ENCODE measurements around the gene GAREM1. TPM values are rescaled to one million over a fixed set of nuclear protein-coding genes. Genes with fewer than 3 reads are reported as not detected.

Gene GAREM1
- total and polyA plus RNA-seq, 2 donors (not counting 1 experiment from before 2014, with no cell fraction given), result 0.92 to 1.5 TPM

DNA sequence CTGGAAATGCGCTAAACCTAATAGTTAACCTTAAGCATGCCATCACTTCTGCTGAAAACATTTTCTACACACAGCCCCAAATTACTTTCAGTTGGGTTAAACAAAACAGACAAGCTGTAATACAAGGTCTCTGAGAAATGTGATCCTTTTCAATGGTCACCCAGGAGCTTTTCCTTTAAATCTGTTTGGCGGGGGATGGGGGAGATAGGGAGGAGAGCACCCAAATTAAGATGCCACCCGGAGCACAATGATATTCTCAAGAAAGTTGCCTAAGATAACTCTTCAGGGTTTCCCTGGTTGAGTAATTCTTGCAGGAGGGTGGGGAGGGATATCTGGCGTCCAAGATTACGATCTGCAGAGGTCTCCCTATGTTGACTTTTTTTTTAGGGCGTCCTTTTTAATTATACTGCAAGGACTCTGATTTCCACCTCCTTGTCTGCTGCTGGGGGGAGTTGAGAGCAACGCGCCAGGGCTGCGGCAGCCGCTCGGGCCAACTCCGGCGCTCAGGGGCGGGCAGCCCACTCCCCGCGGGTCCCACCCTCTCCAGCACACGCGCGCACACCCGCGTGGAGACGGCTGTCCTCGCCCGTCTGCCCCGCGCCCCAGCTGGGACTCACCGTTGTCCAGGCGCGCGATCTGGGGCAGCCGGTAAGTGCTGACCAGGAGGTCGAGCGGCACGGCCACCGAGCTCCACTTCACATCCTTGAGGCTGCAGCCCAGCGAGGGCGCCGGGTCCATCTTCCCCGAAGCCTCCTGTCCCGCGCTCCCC, 807 bp downstream of the GAREM1 start:
- no peak for TF ChIP-seq EZH2 (IDR thresholded peaks at IDR 0.05; ENCODE audit: low read length, missing control alignments)
- TF ChIP-seq, protein P1, sequence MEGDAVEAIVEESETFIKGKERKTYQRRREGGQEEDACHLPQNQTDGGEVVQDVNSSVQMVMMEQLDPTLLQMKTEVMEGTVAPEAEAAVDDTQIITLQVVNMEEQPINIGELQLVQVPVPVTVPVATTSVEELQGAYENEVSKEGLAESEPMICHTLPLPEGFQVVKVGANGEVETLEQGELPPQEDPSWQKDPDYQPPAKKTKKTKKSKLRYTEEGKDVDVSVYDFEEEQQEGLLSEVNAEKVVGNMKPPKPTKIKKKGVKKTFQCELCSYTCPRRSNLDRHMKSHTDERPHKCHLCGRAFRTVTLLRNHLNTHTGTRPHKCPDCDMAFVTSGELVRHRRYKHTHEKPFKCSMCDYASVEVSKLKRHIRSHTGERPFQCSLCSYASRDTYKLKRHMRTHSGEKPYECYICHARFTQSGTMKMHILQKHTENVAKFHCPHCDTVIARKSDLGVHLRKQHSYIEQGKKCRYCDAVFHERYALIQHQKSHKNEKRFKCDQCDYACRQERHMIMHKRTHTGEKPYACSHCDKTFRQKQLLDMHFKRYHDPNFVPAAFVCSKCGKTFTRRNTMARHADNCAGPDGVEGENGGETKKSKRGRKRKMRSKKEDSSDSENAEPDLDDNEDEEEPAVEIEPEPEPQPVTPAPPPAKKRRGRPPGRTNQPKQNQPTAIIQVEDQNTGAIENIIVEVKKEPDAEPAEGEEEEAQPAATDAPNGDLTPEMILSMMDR (conservative IDR thresholded peaks at IDR 0.05 in 1 of 2, IDR thresholded peaks at IDR 0.05 in 1 of 2; ENCODE audit: low read depth in 1 of 2, low read length in 2 of 2), result no peak
- Histone ChIP-seq H3K36me3 (ENCODE audit: control insufficient read depth, insufficient read depth, low read length) (no peaks in the 10 kb centered on the region), H3K9ac (ENCODE audit: insufficient read depth, low read length) (peak overlapping the region; percentile 27), H4K20me1 (ENCODE audit: control insufficient read depth, extremely low read depth, insufficient read depth, low read length) (no peaks in the 10 kb centered on the region), H3K4me3 (replicated peaks in 1 of 4; ENCODE audit: control extremely low read depth in 1 of 4, insufficient read depth in 1 of 4, low read depth in 3 of 4, low read length in 4 of 4) (peak overlapping the region; percentile 64 to 91 (median 68)), H3K79me2 (ENCODE audit: control insufficient read depth, insufficient read depth, low read length) (no peaks in the 10 kb centered on the region), H3K27me3 (ENCODE audit: control insufficient read depth, insufficient read depth, low read length) (no peaks in the 10 kb centered on the region), H3K27ac (ENCODE audit: insufficient read depth, low read length) (peak overlapping the region; percentile 39), H3K4me1 (ENCODE audit: control insufficient read depth, extremely low read depth, insufficient read depth, low read length) (peaks cover 2% of the 10 kb centered on the region), H3K9me3 (ENCODE audit: control insufficient read depth, insufficient read depth, low read depth, low read length) (no peaks in the 10 kb centered on the region), H3K4me2 (ENCODE audit: extremely low read depth, insufficient read depth, low read length) (peak overlapping the region; percentile 89), H2AFZ (ENCODE audit: low read length) (peak overlapping the region; percentile 81)
- peak; percentile 51 to 52 for DNase-seq (ENCODE audit: low read depth in 2 of 2)

DNA sequence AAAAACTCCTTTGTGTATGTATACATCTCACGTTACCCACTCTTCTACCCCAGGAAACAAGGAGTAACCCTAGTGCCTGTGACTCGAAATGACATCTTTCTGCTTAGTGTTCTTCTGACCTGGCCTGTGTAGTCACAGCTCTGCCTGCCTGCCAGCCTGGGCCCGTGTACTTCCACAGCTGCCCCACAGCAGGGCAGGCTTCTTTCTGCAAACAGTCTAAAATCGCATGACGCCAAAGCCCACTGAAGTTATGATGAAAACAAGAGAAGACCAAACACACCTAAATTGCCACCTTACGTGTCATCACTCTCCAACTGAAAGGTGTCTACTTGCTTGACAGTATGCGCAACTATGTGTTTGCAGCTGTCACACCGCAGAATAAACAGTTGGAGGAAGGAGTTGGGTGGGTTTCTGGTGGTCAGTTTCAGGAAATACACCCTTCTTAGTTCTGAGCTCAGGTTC, 1.5 kb downstream of the GAREM1 start:
- TF ChIP-seq EZH2 (IDR thresholded peaks at IDR 0.05; ENCODE audit: low read length, missing control alignments), result no peak
- TF ChIP-seq, protein P1 (conservative IDR thresholded peaks at IDR 0.05 in 1 of 2, IDR thresholded peaks at IDR 0.05 in 1 of 2; ENCODE audit: low read depth in 1 of 2, low read length in 2 of 2), result peak; percentile 11 to 40
- H3K9ac ChIP-seq (ENCODE audit: insufficient read depth, low read length), result no peak overlapping the region
- peak; percentile 32 to 41 for DNase-seq (ENCODE audit: low read depth in 2 of 2)

DNA sequence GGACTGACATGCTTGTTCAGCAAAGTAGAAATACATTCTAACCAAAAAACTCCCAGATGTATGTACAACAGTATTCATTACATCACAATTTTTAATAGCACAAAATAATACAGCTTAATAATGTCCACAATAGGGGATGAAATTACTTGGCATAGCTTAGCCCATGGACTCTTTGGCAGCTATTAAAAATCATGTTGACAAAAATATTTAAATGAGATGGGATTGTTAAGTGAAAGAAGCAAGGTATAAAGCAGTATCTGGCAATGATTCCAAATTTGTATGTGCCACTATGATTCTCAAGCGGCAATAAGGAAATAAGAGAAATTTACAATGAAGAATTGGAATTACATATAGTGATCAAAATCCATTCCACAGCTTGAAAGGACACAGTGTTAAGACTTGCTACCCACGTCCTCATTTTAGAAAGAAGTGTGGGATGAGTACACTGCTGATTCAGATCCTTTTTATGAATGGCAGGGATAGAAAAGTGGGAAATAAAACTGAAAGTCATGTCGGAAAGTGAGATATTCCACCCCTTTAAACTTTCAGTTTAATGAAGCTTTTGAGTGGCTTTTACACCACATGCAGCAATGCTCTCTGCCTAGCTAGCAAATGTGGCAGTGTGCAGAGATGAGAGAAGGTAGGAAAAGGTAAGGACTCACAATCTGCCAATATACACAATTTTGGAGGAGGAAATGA, 2.4 kb downstream of the GAREM1 start:
- Histone ChIP-seq H3K4me2 (ENCODE audit: extremely low read depth, insufficient read depth, low read length) (peak overlapping the region; percentile 13), H3K9ac (ENCODE audit: insufficient read depth, low read length) (no peak overlapping the region), H3K9me3 (ENCODE audit: control insufficient read depth, insufficient read depth, low read depth, low read length) (no peaks in the 10 kb centered on the region), H4K20me1 (ENCODE audit: control insufficient read depth, extremely low read depth, insufficient read depth, low read length) (no peaks in the 10 kb centered on the region), H3K4me1 (ENCODE audit: control insufficient read depth, extremely low read depth, insufficient read depth, low read length) (peaks cover 2% of the 10 kb centered on the region), H3K27ac (ENCODE audit: insufficient read depth, low read length) (no peak overlapping the region), H3K79me2 (ENCODE audit: control insufficient read depth, insufficient read depth, low read length) (no peaks in the 10 kb centered on the region), H3K36me3 (ENCODE audit: control insufficient read depth, insufficient read depth, low read length) (no peaks in the 10 kb centered on the region), H3K4me3 (replicated peaks in 1 of 4; ENCODE audit: control extremely low read depth in 1 of 4, insufficient read depth in 1 of 4, low read depth in 3 of 4, low read length in 4 of 4) (peak overlapping the region in 1 of 4 experiments; percentile 50), H2AFZ (ENCODE audit: low read length) (no peak overlapping the region), H3K27me3 (ENCODE audit: control insufficient read depth, insufficient read depth, low read length) (no peaks in the 10 kb centered on the region)
- peak in 1 of 2 donors; percentile 1 for DNase-seq (ENCODE audit: low read depth in 2 of 2)
- TF ChIP-seq EZH2 (IDR thresholded peaks at IDR 0.05; ENCODE audit: low read length, missing control alignments), result no peak
- TF ChIP-seq, protein P1 (conservative IDR thresholded peaks at IDR 0.05 in 1 of 2, IDR thresholded peaks at IDR 0.05 in 1 of 2; ENCODE audit: low read depth in 1 of 2, low read length in 2 of 2), result no peak

More for the DNA sequence above, 1.5 kb downstream of the GAREM1 start:
- H3K79me2 ChIP-seq (ENCODE audit: control insufficient read depth, insufficient read depth, low read length), result no peaks in the 10 kb centered on the region
- H3K27me3 ChIP-seq (ENCODE audit: control insufficient read depth, insufficient read depth, low read length), result no peaks in the 10 kb centered on the region
- H3K4me2 ChIP-seq (ENCODE audit: extremely low read depth, insufficient read depth, low read length), result peak overlapping the region; percentile 89
- H3K4me3 ChIP-seq (replicated peaks in 1 of 4; ENCODE audit: control extremely low read depth in 1 of 4, insufficient read depth in 1 of 4, low read depth in 3 of 4, low read length in 4 of 4), result peak overlapping the region; percentile 64 to 91 (median 68)
- peak overlapping the region; percentile 51 for H2AFZ ChIP-seq (ENCODE audit: low read length)
- H3K4me1 ChIP-seq (ENCODE audit: control insufficient read depth, extremely low read depth, insufficient read depth, low read length), result peaks cover 2% of the 10 kb centered on the region
- H3K9me3 ChIP-seq (ENCODE audit: control insufficient read depth, insufficient read depth, low read depth, low read length), result no peaks in the 10 kb centered on the region
- H4K20me1 ChIP-seq (ENCODE audit: control insufficient read depth, extremely low read depth, insufficient read depth, low read length), result no peaks in the 10 kb centered on the region
- no peak overlapping the region for H3K27ac ChIP-seq (ENCODE audit: insufficient read depth, low read length)
- H3K36me3 ChIP-seq (ENCODE audit: control insufficient read depth, insufficient read depth, low read length), result no peaks in the 10 kb centered on the region
